Endothelial cell of umbilical vein (primary cell): ENCODE data around the gene APIP. TPM values are rescaled to one million over a fixed set of nuclear protein-coding genes. Genes with fewer than 3 reads are reported as not detected.

Experiments used
- BruUV-seq: library from RNA; stranded (reverse); fragments of 400-500 nt; replicated peaks from 2 replicates; lab custom pipeline; 2021; lab: Mats Ljungman, UMichigan
- CTCF ChIA-PET: fragments of 300-600, 350-600 bp; sonication (Branson Sonifier 250); formaldehyde crosslinking; loops from one replicate; lab custom pipeline; 2021; ENCODE audit warnings: antibody characterized with exemption, inconsistent platforms; lab: Charles Lee
- POLR2A ChIA-PET: fragments of 300-600, 350-600 bp; sonication (Branson Sonifier 250); formaldehyde crosslinking; loops from one replicate; lab custom pipeline; 2021; ENCODE audit warnings: antibody characterized with exemption, inconsistent platforms; lab: Charles Lee
- DNase-seq: peaks from one replicate; pipeline ENCODE4 v3.0.0-alpha.2; 2011; ENCODE audit warnings: low read depth, low spot score
- FAIRE-seq: peaks from 2 replicates; lab custom pipeline; 2011; peaks lifted over from hg19 to GRCh38; lab: Jason Lieb, UNC
- H2AFZ ChIP-seq: 2 replicates; pipeline ENCODE4 v1.6.0; 2012; ENCODE audit warnings: low read depth, low read length, control low read depth, inconsistent platforms
- H3K27ac ChIP-seq: 2 replicates; pipeline ENCODE4 v1.5.1; 2011; ENCODE audit warnings: low read depth, mild to moderate bottlenecking, control low read depth, low read length, moderate library complexity; ENCODE audit not compliant: insufficient read depth
- H3K27me3 ChIP-seq, 2 experiments: 2 replicates each; pipeline versions ENCODE4 v1.6.0 to v1.6.1; 2011; ENCODE audit warnings: low read length in 2 of 2, mixed read lengths in 1 of 2; ENCODE audit not compliant: control insufficient read depth in 2 of 2, insufficient read depth in 2 of 2
- H3K36me3 ChIP-seq, 2 experiments: 2 replicates in 1 of 2; 3 replicates in 1 of 2; pipeline ENCODE4 v1.5.1; 2011; ENCODE audit warnings: low read length in 2 of 2, mild to moderate bottlenecking in 1 of 2, moderate library complexity in 1 of 2; ENCODE audit not compliant: control insufficient read depth in 2 of 2, insufficient read depth in 2 of 2; ENCODE audit errors: extremely low read depth in 1 of 2
- H3K4me1 ChIP-seq: 3 replicates; pipeline ENCODE4 v1.5.1; 2011; ENCODE audit warnings: mild to moderate bottlenecking, low read length; ENCODE audit not compliant: control insufficient read depth, insufficient read depth; ENCODE audit errors: extremely low read depth
- H3K4me2 ChIP-seq: 2 replicates; pipeline ENCODE4 v1.6.1; 2011; ENCODE audit warnings: low read length, control low read depth, mixed read lengths; ENCODE audit not compliant: insufficient read depth
- H3K4me3 ChIP-seq, 3 experiments: fragments of 200-600 bp in 1 of 3; sonication (generic), shearing (Covaris generic) in 1 of 3; replicated peaks in 1 of 3; 2 replicates each; pipeline ENCODE4 v1.5.1; 2011 to 2016; ENCODE audit warnings: control low read depth in 3 of 3, low read length in 3 of 3, mild to moderate bottlenecking in 2 of 3, inconsistent platforms in 1 of 3, low read depth in 1 of 3, moderate library complexity in 1 of 3; ENCODE audit not compliant: insufficient read depth in 1 of 3
- H3K79me2 ChIP-seq: 2 replicates; pipeline ENCODE4 v1.6.0; 2012; ENCODE audit warnings: low read length, inconsistent platforms; ENCODE audit not compliant: control insufficient read depth, insufficient read depth
- H3K9ac ChIP-seq: replicated peaks from 2 replicates; pipeline ENCODE3; 2011; ENCODE audit warnings: low read length, control low read depth; ENCODE audit not compliant: insufficient read depth; ENCODE audit errors: extremely low read depth
- H3K9me1 ChIP-seq: replicated peaks from 3 replicates; pipeline ENCODE4 v1.6.0; 2011; ENCODE audit warnings: mild to moderate bottlenecking, low read length; ENCODE audit not compliant: control insufficient read depth, insufficient read depth; ENCODE audit errors: extremely low read depth
- H3K9me3 ChIP-seq: replicated peaks from 2 replicates; pipeline ENCODE4 v1.5.1; 2012; ENCODE audit warnings: low read length, inconsistent platforms; ENCODE audit not compliant: control insufficient read depth, insufficient read depth
- H4K20me1 ChIP-seq: replicated peaks from 2 replicates; pipeline ENCODE3; 2011; ENCODE audit warnings: mild to moderate bottlenecking, low read length; ENCODE audit not compliant: control insufficient read depth, insufficient read depth; ENCODE audit errors: extremely low read depth
- EZH2 ChIP-seq: IDR thresholded peaks from 2 replicates; pipeline ENCODE4 v1.6.1; 2012; ENCODE audit warnings: borderline replicate concordance, low read depth, mild to moderate bottlenecking, moderate library complexity, low read length, inconsistent platforms; ENCODE audit not compliant: severe bottlenecking
- FOS ChIP-seq: IDR thresholded peaks from 2 replicates; pipeline ENCODE4 v1.6.1; 2011; ENCODE audit warnings: mild to moderate bottlenecking, low read length, moderate library complexity, borderline replicate concordance; ENCODE audit not compliant: insufficient read depth
- GATA2 ChIP-seq: IDR thresholded peaks from 2 replicates; pipeline ENCODE4 v1.7.0; 2011; ENCODE audit warnings: low read depth, mild to moderate bottlenecking, moderate library complexity, mixed read lengths, low read length; ENCODE audit not compliant: insufficient read length, insufficient read depth
- JUN ChIP-seq: IDR thresholded peaks from 2 replicates; pipeline ENCODE4 v1.6.1; 2011; ENCODE audit warnings: borderline replicate concordance, low read depth; ENCODE audit not compliant: insufficient read length, insufficient read depth
- MYC ChIP-seq: IDR thresholded peaks from one replicate; pipeline ENCODE4 v1.6.1; 2011; ENCODE audit warnings: mild to moderate bottlenecking, low read depth, low read length
- POLR2A ChIP-seq: IDR thresholded peaks from 2 replicates; pipeline ENCODE4 v1.6.1; 2012; ENCODE audit warnings: low read depth, mild to moderate bottlenecking, control low read depth, low read length
- POLR2AphosphoS5 ChIP-seq: IDR thresholded peaks from 2 replicates; pipeline ENCODE4 v1.6.1; 2012; ENCODE audit warnings: low read depth, mild to moderate bottlenecking, control low read depth, low read length, moderate library complexity; ENCODE audit not compliant: insufficient read depth
- dilution Hi-C: fragments of 300-500 bp; cut with MboI; formaldehyde crosslinking; loops from one replicate; pipeline ENCODE4 v1.15.0; 2019; ENCODE audit warnings: low sequenced_read_pairs; ENCODE audit not compliant: extremely low pct_ligation_motif_present
- intact Hi-C: fragments of 100-400 bp; cut with micrococcal nuclease; formaldehyde crosslinking; loops from one replicate; pipeline ENCODE4 v1.10.0; 2022
- polyA plus RNA-seq, 4 experiments: library from polyadenylated mRNA; depleted of rRNA in 3 of 4; stranded (reverse) in 3 of 4; unstranded in 1 of 4; fragments of >200 nt; gene quantifications; 2 replicates each; pipeline versions ENCODE4 v1.2.1 to v1.2.3, GENCODE V29; 2011 to 2012; ENCODE audit warnings: missing spikeins in 1 of 4
- total RNA-seq: library from RNA; stranded (reverse); gene quantifications from 2 replicates; pipeline ENCODE4 v1.2.3, GENCODE V29; 2021
- TF ChIP-seq, protein P1 (sequence below): IDR thresholded peaks from 2 replicates; pipeline ENCODE4 v1.6.1; 2011; ENCODE audit not compliant: insufficient read depth, insufficient read length
- TF ChIP-seq, protein P2 (sequence below), 2 donors: IDR thresholded peaks; 1 replicate in 1 of 2; 2 replicates in 1 of 2; pipeline ENCODE4 v1.5.1; 2011; ENCODE audit warnings: low read length in 2 of 2, mild to moderate bottlenecking in 2 of 2, moderate library complexity in 2 of 2, control low read depth in 1 of 2, inconsistent platforms in 1 of 2, low read depth in 1 of 2; ENCODE audit not compliant: insufficient read depth in 1 of 2; ENCODE audit errors: extremely low read depth in 1 of 2

The APIP gene
- total and polyA plus RNA-seq, 2 donors (not counting 3 experiments of a cell fraction or from before 2014, with no cell fraction given): 10.0 to 26.9 TPM

DNA sequence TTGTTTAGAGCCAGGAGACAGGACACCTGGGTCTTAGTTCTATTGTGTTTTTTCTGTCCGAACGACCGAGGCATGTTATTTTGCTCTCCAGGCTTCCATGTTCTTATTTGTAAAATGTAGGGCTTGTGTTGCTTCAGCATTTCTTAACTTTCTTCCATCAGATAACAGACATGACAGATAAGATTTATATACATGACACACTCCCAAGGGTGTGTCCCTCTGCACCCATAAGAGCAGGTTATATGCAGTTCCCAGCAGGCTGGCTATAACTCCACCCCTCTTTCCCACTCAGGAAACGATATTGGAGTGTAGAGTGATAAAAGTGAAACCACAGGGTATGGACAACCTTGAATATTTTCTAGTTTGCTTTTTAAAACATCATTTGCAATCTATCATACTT lies 65.8 kb downstream of the APIP start:
- FAIRE-seq: no peak
- Histone ChIP-seq H4K20me1 (no peaks in the 10 kb centered on the region), H3K36me3 (no peaks in the 10 kb centered on the region), H3K9ac (no peak overlapping the region), H3K4me2 (no peak overlapping the region), H2AFZ (no peak overlapping the region), H3K4me3 (no peak overlapping the region), H3K9me1 (no peaks in the 10 kb centered on the region), H3K27ac (no peak overlapping the region), H3K79me2 (no peaks in the 10 kb centered on the region), H3K27me3 (peaks cover 6 to 25% of the 10 kb centered on the region in 2 experiments), H3K4me1 (no peaks in the 10 kb centered on the region), H3K9me3 (no peaks in the 10 kb centered on the region)
- CTCF ChIA-PET: no interaction called here
- dilution Hi-C loops: no loop called here
- POLR2A ChIA-PET: no interaction called here
- no peak for DNase-seq
- no TSS peak for BruUV-seq
- no peak for TF ChIP-seq MYC
- TF ChIP-seq, protein P1, sequence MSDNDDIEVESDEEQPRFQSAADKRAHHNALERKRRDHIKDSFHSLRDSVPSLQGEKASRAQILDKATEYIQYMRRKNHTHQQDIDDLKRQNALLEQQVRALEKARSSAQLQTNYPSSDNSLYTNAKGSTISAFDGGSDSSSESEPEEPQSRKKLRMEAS: no peak
- TF ChIP-seq POLR2AphosphoS5: no peak
- intact Hi-C loops: no loop called here

DNA sequence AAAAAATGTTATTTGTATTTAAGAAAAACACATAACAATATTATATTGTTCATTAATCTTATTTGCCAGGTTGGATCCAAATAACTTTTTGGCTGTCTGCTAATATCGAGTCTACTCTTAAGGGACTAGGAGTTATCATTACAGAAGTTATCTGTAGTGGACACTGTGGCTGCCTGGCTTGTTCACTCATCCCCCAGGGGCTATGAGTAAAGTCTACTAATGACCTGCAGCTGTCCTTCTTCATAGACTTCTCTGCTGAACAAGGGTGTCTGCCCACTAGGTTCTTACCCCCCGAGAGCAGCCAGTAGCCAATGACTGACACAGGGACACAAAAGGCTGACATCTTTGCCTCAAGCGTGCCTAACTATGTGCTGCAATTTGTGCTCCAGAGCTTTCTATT lies 69.7 kb downstream of the APIP start:
- TF ChIP-seq, protein P2, sequence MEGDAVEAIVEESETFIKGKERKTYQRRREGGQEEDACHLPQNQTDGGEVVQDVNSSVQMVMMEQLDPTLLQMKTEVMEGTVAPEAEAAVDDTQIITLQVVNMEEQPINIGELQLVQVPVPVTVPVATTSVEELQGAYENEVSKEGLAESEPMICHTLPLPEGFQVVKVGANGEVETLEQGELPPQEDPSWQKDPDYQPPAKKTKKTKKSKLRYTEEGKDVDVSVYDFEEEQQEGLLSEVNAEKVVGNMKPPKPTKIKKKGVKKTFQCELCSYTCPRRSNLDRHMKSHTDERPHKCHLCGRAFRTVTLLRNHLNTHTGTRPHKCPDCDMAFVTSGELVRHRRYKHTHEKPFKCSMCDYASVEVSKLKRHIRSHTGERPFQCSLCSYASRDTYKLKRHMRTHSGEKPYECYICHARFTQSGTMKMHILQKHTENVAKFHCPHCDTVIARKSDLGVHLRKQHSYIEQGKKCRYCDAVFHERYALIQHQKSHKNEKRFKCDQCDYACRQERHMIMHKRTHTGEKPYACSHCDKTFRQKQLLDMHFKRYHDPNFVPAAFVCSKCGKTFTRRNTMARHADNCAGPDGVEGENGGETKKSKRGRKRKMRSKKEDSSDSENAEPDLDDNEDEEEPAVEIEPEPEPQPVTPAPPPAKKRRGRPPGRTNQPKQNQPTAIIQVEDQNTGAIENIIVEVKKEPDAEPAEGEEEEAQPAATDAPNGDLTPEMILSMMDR (IDR thresholded peaks at IDR 0.05; ENCODE audit: extremely low read depth in 1 of 2, insufficient read depth in 1 of 2, low read depth in 1 of 2, low read length in 2 of 2): no peak
- no peak for TF ChIP-seq FOS
- TF ChIP-seq POLR2A: no peak
- no peak for TF ChIP-seq GATA2
- no peak for TF ChIP-seq MYC
- TF ChIP-seq JUN: no peak
- TF ChIP-seq, protein P1: no peak
- no peak for TF ChIP-seq POLR2AphosphoS5
- TF ChIP-seq EZH2: no peak
- ChIA-PET CTCF (interaction anchor here (0.9 to 1.1 kb wide), 2 partner anchors 56 to 334 kb away, joined by 3 to 4 read pairs; no protein-coding TSS in a partner anchor), POLR2A (no interaction called here)
- no peaks in the 10 kb centered on the region for H3K9me3 ChIP-seq
- FAIRE-seq (no peak), DNase-seq (no peak)
- H3K27ac ChIP-seq: no peak overlapping the region
- no peak overlapping the region for H2AFZ ChIP-seq
- no peaks in the 10 kb centered on the region for H3K36me3 ChIP-seq
- no peak overlapping the region for H3K4me2 ChIP-seq
- no peaks in the 10 kb centered on the region for H3K4me1 ChIP-seq
- BruUV-seq: no TSS peak
- H3K4me3 ChIP-seq: no peak overlapping the region
- intact Hi-C loops: no loop called here
- H4K20me1 ChIP-seq: no peaks in the 10 kb centered on the region
- dilution Hi-C loops: no loop called here
- H3K9me1 ChIP-seq: no peaks in the 10 kb centered on the region
- H3K27me3 ChIP-seq: peaks cover 6 to 24% of the 10 kb centered on the region in 2 experiments
- no peak overlapping the region for H3K9ac ChIP-seq
- H3K79me2 ChIP-seq: no peaks in the 10 kb centered on the region
